Gastroesophageal sphincter (tissue), 3 donors: ENCODE results near the gene RANGAP1.

Experiments used
- CTCF ChIP-seq, 4 experiments: fragments of 200-600 bp in 2 of 4; fragments of 450-650 bp in 2 of 4; sonication (generic) in 1 of 4; IDR thresholded peaks; one replicate each; pipeline ENCODE4 v1.5.1; 2017 to 2019; ENCODE audit warnings: antibody characterized with exemption in 4 of 4, mild to moderate bottlenecking in 2 of 4, moderate library complexity in 2 of 4
- EP300 ChIP-seq: sonication (generic); formaldehyde crosslinking; IDR thresholded peaks from one replicate; pipeline ENCODE4 v1.6.1; 2017; ENCODE audit warnings: antibody characterized with exemption, mild to moderate bottlenecking
- POLR2A ChIP-seq, 2 donors: fragments of 450-650 bp; IDR thresholded peaks; one replicate each; pipeline ENCODE4 v1.6.1; 2017; ENCODE audit warnings: antibody characterized with exemption in 2 of 2, mild to moderate bottlenecking in 2 of 2, moderate library complexity in 1 of 2

GRCh38 chr22:41237707-41238569, 48.0 kb downstream of the RANGAP1 start:
- TF ChIP-seq EP300: no peak
- TF ChIP-seq CTCF (IDR thresholded peaks at IDR 0.05): peak in 3 of 4 experiments; percentile 57 to 72 (median 58)
- no peak for TF ChIP-seq POLR2A (IDR thresholded peaks at IDR 0.05)
